NCI-H446 treated with DMSO at 0.1 percent for 48 hours (cell line): ENCODE measurements around the gene HDAC4.

Experiments
- DNase-seq: peaks from one replicate; lab custom pipeline; 2025; lab: John Stamatoyannopoulos, UW

HDAC4 gene

GRCh38 chr2:239348563-239349452 lies 52.0 kb downstream of the HDAC4 start:
- no peak for DNase-seq

DNA sequence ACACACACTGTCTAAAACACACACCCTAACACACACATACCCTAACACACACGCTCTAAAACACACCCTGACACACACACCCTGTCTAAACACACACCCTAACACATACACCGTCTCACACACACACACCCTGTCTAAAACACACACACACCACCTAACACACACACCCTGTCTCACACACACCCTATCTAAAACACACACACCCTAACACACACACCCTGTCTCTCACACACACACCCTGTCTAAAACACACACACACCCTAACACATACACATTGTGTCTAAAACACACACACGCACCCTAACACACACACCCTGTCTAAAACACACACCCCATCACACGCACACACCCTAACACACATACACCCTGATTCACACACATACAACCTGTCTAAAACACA lies 54.1 kb downstream of the HDAC4 start:
- DNase-seq, result no peak

GRCh38 chr2:239345251-239345650 lies 55.6 kb downstream of the HDAC4 start:
- no peak for DNase-seq

DNA sequence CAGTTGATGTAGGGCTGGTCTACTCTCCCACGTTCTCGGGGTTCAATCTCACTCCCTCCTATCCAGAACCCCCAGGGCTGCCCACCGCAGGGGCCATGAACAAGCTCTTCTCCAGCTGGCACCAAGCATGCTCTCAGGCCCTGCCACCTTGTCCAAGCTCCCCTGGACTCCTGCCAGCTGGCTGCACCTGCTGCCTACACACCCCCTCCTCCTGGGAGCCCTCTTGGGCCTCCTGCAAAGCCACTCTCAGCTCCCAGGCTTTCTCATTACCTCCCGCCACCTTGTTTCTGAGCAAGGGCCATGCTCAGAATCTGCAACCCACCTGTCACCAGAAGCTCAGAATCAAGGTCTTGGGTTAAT lies 56.0 kb downstream of the HDAC4 start:
- DNase-seq, result no peak

- no peak for DNase-seq
Observed at GRCh38 chr2:239343946-239344856, 56.6 kb downstream of the HDAC4 start.

- no peak for DNase-seq
Observed at GRCh38 chr2:239343460-239343859, 57.4 kb downstream of the HDAC4 start.

GRCh38 chr2:239341840-239342239 lies 59.0 kb downstream of the HDAC4 start:
- DNase-seq, result no peak

DNA sequence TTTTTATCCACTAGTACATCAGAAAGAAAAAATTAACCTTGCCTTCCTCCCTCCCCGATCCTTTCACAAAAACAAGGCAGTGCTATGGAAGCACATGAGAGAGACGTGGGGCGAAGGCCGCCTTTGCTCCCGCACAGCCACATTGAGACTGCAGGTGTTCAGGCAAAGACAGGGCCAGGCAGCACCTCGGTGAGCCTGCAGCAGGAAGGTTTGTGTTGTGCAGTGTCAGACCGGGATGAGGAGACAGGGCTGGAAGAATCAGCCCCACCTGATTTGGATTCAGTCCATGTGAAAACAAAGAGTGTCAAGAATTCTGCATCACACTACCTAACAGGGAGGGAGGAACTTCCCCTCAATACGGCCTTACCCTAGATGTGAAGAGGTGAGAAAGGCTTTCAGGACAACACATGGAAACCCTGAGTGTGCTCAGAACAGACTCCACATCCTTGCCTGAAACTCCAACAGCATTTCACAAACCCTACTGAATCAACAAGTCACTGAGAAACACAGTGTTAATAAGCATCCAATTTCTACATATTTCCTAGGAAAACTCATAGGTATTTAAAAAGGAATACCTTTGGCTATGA lies 59.6 kb downstream of the HDAC4 start:
- no peak for DNase-seq

GRCh38 chr2:239339726-239340601 lies 60.9 kb downstream of the HDAC4 start:
- no peak for DNase-seq

DNA sequence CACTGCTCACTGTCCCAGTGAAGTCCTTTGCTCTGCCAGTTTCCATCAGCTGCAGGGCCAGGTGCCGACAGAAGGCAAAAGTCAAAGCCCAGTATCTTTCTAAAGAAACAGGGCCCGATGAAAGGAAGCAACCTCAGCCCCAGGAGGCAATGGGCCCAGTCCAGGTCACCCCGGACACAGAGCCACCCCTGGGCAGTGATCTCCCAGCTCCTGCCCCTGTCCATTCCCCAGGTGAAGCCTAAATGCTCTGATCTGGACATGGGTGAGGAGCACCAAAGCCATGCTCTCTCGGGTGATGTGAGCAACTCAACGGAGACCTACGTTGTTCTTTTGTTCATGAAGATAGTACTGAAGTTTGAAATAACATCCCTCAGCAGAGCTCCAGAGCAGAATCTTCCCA lies 61.6 kb downstream of the HDAC4 start:
- DNase-seq, result no peak

DNA sequence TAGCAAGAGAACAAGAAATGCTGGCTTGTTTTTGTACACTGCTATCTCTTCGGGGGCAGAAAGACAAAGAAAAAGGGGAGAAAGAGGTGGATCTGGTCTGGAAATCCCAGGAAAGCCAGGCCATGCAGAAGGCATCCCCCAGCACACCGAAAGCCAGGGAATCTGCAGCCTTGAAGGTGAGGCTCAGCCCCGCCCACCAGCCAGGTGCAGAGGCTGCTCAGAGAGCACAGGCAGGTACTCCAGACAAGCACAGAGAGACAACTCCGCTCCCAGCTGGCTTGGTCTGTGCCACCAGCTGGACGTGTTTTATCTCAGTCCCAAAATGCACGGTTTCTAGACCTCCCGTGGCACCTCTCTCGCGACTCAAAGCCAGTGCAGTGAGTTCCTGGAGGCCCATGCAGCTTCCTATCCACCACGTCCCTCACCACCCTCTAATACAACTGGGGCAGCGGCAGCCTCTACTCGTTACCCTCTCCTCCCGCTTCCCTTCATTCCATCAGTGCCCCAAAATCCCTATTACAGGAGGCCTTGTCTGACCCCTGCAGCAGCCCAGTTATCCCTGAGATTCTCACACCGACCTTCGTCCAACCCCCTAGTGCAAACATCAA lies 62.8 kb downstream of the HDAC4 start:
- no peak for DNase-seq

DNA sequence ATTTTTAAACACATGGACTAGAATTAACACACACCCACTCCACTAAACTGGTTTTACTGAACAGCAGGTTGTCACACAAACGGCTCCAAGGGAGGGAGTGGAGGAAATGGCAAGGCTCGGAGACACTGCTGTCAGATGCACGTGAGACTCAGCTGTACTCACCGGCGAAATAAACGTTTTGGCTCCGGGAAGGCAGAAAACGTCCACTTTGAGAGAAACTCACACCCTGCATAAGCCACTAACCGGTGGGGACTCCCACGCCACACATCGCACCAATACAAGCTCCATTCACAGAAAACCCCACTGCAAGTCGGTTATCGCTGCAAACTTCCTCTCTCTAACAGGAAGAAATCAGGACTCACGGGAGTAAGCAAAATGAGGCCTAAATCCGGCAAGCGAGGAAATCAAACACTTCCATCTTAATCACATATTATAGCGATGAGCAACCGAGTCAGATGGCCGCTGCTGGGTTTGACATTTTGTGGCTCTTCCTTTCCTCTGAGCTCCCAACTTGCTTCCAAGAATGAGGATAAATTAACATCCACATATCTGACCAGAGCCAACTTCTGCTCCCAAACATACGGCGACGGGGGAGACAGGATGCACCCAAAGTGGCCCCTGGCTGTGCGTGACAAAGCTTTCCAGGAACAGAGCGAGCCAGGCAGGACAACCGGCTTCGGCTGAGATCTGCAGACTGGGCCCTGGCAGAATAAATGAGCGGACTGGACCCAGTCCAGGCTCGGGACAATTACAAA lies 63.5 kb downstream of the HDAC4 start:
- no peak for DNase-seq

DNA sequence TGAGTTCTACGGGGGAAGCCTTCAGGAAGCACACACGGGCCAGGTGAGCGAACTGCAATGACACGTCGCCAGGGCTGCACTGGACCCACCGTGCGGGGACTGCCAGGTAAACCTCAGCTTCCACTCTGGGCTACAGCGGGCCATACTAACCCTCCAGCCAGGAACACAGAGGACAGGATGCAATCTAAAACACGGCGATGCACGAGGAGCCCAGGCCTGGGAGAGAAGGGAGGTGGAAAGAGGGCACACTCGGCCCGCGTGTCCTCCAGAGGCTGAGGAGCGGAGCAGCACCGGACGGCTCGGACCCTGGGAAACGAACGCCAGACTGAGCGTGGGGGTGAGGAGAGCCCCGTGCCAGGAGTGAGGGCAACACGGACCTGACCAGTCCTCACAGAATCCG lies 69.3 kb downstream of the HDAC4 start:
- no peak for DNase-seq

DNA sequence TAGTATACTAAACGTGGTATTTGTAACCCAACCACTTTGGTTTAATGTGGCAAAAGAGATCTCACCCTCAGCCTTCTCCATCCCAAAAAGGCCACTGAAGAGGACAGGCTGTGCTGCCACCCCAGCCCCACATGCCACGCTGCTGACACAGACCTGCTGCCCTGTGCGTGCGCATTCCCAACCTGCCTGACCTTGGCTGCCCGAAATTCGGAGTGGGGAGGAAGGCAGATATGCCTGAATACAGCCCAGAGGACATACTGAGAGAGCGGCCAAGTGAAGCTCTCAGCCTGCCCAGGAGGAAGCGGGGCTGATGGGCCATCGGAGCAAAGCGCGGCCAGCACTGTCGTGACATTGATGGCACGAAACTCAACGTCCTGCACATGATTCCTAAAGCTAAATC lies 70.0 kb downstream of the HDAC4 start:
- no peak for DNase-seq

- DNase-seq, result no peak
Observed at GRCh38 chr2:239329972-239330572, 70.7 kb downstream of the HDAC4 start.

DNA sequence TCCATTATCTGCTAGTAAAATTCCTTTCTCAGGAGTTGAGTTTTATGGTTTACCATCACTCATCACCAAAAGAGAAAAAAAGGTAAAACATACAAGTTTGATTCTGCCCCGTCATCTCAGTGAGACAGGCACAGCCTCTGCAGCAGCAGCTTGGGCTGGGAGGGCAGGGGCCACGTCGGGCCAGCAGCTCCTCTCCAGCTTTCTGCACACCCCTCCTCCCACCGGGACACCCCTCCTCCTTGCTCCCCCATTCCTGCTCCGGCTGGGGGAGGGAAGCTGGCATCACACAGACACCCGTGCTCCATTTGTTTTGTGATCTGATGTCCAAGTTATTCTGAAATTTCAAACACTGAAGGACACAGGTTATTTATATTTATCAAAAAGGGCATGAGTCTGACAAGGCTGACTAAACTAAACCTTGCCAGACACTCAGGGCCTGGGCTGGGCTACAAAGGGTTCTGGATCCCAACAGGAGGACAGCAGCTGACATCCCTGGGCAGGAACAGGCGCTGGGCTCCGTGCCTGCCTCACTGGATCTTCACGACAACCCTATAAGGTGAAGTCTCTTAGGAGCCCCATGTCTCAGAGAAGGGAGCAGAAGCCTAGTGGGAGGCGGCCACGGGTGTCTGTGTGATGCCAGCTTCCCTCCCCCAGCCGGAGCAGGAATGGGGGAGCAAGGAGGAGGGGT lies 71.4 kb downstream of the HDAC4 start:
- DNase-seq, result no peak

DNA sequence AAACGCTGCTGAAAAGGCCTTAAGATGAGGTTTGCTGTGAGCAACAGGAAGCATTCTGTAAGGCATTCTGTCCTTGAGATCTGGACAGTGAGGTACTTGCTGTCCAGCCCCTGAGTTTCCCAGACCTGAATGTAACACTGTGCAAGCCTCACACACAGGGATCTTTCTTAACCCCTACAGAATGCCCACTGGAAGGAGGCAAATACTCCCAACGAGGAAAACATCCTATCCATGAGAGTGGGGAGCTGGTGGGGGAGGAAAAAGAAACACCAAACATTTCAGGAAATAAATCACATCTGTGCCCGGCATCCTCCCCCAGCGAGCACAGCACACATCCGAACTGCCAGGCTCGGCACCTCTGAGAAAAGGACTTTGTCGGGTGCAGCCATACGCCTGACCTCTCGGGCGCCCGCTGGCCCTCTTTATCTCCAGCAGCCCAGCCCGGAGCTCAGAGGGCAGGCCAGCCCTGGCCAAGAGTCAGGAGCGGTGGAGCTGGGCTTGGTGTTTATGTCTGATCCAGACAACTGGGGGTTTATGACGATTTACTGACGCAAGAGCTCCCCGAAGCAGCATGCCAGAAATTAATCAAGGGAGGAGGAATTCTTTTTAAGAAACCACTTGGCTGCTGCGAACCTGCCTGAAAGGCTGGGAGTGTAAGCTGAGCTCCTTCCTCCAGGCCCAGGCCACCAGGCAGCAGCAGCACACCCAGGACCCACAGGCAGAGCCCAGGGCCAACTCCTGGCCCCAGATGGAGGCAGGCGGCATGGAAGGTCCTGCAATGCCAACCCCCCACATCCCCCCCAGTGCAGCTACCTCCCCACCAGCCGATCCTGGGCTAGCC lies 72.2 kb downstream of the HDAC4 start:
- no peak for DNase-seq

- DNase-seq, result no peak
Observed at GRCh38 chr2:239327536-239328350, 73.1 kb downstream of the HDAC4 start.
